NCI-H2081 (cell line): ENCODE data around the gene HOXC9.

ENCODE experiments used
- DNase-seq, 2 experiments: peaks; one replicate each; lab custom pipeline; 2025; lab: John Stamatoyannopoulos, UW

HOXC9 gene

GRCh38 chr12:53988541-53989226 is 11.3 kb upstream of the HOXC9 start:
- DNase-seq: no peak

- DNase-seq: peak in 1 of 2 experiments; percentile 48
Observed at GRCh38 chr12:53989227-53990113, 10.5 kb upstream of the HOXC9 start.

GRCh38 chr12:53990311-53991076 is 9.5 kb upstream of the HOXC9 start:
- DNase-seq: no peak

GRCh38 chr12:53991077-53991460 is 8.9 kb upstream of the HOXC9 start:
- no peak for DNase-seq

GRCh38 chr12:53992377-53992889 is 7.5 kb upstream of the HOXC9 start:
- DNase-seq: no peak

GRCh38 chr12:53993162-53994008 is 6.6 kb upstream of the HOXC9 start:
- DNase-seq: no peak

- no peak for DNase-seq
Observed at GRCh38 chr12:53994009-53994263, 6.0 kb upstream of the HOXC9 start.

GRCh38 chr12:53994264-53995001 is 5.5 kb upstream of the HOXC9 start:
- no peak for DNase-seq

- no peak for DNase-seq
Observed at GRCh38 chr12:53995002-53995377, 5.0 kb upstream of the HOXC9 start.

GRCh38 chr12:53995378-53996239 is 4.4 kb upstream of the HOXC9 start:
- no peak for DNase-seq

- DNase-seq: no peak
Observed at GRCh38 chr12:53996240-53997203, 3.4 kb upstream of the HOXC9 start.

GRCh38 chr12:53997204-53998109 is 2.5 kb upstream of the HOXC9 start:
- DNase-seq: no peak

GRCh38 chr12:53998110-53998899 is 1.7 kb upstream of the HOXC9 start:
- DNase-seq: no peak

- no peak for DNase-seq
Observed at GRCh38 chr12:53998900-53999236, 1.1 kb upstream of the HOXC9 start.

GRCh38 chr12:53999559-54000115 is 324 bp upstream of the HOXC9 start:
- DNase-seq: peak; percentile 11 to 67

- DNase-seq: no peak
Observed at GRCh38 chr12:54001283-54002187, 1.6 kb downstream of the HOXC9 start.
